LNCAP (cell line): ENCODE measurements around the gene CSNK2A1.

Experiments
- TF ChIP-seq, protein P1 (sequence below): fragments of 450-650 bp; IDR thresholded peaks from 2 replicates; pipeline ENCODE4 v1.5.1; 2017; ENCODE audit warnings: mild to moderate bottlenecking

Gene CSNK2A1

DNA sequence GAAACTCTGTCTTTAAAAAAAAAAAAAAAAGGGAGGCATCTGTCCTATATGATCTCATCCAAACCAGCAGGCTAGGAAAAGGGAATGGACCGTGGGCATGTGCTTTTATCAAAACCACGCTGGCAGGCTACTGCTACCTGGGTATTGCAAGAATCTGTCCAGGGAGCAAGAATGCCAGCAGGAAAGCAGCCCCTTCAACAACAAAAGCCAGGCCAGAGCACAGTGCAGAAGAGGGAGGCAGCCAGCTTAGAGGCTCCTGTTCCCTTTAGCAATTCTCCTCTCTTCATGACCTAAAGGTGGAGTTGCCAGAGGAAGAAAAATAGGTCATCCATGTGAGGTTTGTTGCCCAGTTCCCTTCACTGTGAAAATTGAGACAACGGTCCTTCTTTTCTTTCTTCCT is 99.5 kb downstream of the CSNK2A1 start:
- TF ChIP-seq, protein P1, sequence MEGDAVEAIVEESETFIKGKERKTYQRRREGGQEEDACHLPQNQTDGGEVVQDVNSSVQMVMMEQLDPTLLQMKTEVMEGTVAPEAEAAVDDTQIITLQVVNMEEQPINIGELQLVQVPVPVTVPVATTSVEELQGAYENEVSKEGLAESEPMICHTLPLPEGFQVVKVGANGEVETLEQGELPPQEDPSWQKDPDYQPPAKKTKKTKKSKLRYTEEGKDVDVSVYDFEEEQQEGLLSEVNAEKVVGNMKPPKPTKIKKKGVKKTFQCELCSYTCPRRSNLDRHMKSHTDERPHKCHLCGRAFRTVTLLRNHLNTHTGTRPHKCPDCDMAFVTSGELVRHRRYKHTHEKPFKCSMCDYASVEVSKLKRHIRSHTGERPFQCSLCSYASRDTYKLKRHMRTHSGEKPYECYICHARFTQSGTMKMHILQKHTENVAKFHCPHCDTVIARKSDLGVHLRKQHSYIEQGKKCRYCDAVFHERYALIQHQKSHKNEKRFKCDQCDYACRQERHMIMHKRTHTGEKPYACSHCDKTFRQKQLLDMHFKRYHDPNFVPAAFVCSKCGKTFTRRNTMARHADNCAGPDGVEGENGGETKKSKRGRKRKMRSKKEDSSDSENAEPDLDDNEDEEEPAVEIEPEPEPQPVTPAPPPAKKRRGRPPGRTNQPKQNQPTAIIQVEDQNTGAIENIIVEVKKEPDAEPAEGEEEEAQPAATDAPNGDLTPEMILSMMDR, result no peak

GRCh38 chr20:443223-443775 is 100.3 kb downstream of the CSNK2A1 start:
- TF ChIP-seq, protein P1, result no peak

GRCh38 chr20:440636-441035 is 103.0 kb downstream of the CSNK2A1 start:
- TF ChIP-seq, protein P1, result no peak

DNA sequence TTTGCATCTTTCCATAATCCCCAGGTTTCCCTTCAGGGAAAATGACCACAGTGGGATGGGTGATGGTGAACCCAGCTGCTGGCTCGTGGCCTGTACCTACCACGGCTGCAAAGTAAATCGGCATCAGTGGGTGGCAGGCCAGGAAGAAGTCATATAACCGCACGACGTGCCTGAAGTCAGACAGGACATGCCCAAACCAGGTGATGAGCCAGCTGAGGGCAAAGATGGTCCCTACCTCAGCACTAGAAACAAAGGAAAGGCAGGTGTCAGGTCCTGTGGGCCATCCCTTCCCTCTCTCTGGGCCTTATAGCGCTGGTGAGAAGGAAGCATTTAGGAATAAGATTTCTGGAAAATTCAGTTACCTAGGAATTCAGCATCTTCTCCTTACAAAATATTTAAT is 103.4 kb downstream of the CSNK2A1 start:
- TF ChIP-seq, protein P1, result no peak

DNA sequence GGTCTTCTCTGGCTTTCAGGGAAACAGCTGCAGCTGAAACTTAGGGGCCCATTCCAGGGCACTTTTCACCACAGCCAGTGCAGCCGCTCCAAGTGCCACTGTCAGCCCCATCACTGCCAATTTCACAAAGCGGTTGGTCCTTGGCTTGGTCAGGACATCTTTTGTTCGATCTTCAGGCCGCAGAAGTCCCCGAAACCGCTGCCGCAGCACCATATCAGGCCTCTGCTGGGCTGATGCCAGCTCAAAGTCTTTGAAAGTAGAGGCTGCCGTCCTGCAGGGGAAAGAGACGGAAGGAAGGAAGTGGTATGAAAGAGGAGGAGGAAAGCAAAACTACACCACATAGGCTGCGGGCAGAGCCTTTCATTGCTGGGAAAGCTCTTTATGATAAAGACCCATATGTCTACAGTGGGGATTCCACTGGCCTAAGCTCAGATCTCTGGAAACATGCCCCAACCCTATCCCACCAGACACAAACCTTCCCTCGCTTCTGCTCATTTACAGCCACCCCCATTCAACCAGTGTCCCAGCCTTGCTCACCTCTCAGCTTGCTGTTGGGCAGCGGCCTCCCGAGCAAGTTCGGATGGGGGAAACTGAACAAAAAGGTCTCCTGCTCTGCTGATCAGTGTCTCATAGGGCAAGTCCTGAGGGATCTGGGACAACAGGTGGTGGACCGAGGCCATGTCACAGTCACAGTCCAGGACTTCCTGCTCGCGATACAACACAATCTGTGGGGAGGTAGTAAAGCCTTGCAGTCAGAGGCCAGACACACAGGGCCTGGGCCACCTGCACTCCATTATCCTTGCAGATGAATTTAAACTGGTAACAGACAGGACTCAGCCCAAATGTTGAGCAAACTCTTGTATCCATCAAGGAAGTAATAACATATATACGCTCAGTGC is 104.8 kb downstream of the CSNK2A1 start:
- TF ChIP-seq, protein P1, result no peak

DNA sequence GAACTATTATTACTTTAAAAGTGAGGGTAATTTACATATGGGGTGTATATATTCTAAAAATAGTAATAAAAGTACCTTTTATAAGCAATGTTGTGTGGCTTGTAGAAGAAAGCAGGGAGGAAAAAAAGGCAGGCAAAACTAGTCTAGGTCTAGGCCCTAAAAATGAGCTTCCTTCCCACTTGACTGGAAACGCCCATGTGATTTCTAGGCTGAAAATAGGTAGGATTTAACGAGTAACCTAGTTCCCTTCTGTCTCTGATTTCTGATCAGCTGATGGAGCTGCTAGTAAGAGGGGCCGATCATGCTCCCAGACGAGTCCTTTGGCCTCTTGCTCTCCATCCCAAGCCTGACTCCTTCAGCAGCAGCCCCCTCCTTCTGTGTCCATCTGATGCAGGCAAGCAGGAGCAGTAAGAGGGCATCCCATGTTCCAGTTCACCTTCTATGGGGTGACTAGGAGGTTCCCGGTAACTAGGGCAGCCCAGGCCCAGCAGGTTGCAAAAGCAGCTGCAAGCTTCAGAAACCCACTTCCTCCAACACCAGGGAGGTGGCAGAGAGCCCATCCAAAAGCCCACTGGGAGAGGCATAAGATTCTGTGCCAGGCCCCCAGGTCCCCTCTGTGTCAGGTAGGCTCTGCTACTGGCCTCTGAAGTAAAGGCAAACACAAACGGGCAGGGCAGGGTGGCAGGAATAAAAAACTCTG is 105.7 kb downstream of the CSNK2A1 start:
- TF ChIP-seq, protein P1, result no peak

- TF ChIP-seq, protein P1, result no peak
Observed at GRCh38 chr20:436476-436875, 107.1 kb downstream of the CSNK2A1 start.
